Measurements from ENCODE around the gene SKI.
"Not testable (repeated sequence)": the region's sequence is repeated elsewhere in the genome, so short reads cannot be mapped to it uniquely, and the experiment has no call there.

SKI gene

DNA sequence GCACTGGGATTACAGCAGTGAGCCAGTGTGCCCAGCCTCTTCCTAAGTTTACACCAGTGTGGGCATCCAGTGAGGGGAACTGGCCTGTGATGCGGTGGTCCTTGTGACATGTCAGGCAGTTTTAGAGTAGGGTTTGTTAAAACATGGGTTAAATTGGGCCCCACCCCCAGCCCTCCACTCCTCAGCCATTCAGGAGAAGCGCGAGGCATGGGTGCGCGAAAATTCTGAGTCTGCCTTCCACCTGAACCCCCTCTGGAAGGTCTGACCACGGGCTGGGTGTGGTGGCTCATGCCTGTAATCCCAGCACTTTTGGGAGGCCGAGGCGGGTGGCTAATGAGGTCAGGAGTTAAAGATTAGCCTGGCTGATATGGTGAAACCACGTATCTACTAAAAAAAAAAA is 51.7 kb downstream of the SKI start:
- no peak for DNase-seq

DNA sequence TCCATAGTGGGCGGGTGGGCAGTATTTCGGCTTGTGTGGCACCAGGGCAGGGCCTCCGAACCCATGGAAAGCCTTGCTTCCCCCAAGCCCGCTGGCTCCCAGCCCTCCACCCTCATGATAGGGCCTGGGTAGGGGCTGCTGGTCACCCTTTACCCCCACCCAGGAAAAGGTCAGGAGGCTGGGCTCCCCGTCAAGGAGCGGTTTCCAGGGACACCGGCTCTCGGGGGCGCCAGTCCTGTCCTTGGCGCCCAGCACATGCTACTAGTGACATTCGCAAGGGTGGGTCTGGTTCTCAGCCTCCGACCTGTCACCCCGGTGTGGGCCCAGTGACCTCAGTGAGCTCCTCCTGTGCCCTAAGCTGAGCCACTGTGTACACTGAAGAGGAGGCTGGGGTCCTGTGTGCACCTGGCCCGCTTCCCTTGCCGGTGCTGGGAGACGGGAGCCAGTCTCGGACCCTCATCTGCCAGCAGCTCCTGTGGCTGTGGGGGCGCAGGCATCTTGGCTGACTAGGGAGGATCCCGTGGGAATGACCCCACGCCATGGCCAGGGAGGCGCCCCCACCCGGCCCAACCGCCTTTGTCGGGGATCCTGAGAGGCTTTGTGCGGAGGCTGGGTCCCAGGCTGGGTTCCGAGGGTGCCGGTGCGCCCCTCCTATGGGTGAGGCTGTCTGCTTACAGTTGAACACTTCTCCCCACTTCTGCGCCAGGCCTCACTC is 54.6 kb downstream of the SKI start:
- DNase-seq: no peak

DNA sequence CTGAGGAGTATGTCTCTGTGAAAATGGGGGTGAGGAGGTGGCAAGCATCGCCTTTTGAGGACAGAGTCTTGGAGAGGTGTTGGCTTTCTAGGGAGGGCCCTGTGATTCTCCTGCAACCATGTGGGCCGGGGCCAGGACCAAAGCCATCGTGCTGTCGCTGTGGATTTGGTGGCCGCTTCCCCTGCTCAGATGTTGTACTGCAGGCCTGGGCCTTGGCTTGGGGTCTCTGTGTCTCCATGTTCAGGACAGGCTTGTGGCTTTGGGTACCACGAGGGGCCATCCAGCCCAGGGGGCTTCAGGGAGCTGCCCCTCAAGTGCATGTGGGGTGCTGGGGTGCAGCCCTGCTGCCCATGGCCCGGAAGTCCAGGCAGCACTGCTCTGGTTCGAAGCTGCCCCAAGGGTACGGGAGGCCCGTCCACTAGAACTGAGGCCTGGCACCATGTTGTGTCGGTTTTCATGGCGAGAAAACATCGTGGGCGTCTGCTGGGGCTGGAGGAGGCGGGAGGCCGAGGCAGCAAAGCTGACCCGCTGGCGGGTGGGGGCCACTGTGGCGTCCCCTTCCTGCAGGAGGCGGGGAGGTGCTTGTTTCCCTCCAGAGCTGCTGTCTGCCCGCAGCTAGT is 55.4 kb downstream of the SKI start:
- DNase-seq: no peak

DNA sequence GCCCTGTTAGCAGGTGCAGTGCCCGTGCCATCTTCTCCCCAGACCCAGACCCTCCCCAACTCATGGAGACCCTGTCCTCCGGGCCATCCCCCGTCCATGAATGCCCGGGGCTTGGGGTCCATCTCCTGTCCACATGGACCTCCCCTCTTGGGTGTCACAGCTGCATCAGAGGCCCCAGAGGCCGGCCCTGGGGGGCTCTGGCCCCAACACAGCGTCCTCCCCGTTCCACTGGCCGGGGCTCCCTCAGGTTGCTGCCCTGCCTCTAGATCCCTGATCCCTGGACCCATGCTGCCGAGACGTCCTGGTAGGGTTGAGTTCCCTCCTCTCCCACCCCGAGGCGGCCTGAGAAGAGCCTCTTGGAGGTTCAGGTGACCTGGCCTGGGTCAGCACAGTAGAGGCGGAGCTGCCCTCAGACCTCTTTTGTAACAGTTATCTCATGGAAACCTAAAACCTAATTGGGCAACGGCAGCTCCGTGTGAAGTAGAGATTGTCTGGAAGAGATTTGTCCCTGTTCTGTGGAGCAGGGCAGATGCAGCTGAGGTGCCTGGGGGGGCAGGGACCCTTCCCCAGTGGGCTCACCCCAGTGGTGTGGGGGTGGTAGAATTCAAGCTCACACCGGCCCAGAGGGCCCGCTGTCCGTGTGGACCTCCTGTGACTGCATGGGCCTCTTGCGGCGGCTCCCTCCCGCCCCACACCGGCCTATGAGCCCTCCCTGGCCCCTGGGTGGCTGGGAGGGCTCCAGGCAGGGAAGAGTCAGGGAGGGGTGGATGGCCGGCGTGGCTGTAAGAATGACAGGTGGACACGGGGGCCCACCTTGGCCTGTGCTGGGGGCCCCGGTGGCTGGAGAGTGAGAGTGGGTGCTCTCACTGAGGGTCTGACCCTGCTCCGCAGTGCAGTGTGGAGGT is 56.1 kb downstream of the SKI start:
- DNase-seq: no peak

DNA sequence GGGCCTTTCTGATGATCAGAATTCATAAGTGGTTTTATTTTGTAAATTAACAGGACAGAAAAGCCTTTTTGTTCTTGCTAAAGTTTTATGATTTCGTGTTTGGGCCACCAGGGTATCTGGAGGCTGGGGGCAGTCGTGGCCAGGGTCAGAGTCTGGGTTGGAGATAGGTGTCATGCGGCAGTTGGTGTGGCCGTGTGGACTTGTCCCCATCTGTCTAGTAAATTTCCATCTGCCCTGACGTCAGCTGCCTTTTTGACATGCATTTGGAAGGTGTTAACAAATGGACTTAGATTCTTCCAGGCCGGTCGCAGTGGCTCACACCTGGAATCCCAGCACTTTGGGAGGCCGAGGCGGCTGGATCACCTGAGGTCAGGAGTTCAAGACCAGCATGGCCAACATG is 56.8 kb downstream of the SKI start:
- no peak for DNase-seq

DNA sequence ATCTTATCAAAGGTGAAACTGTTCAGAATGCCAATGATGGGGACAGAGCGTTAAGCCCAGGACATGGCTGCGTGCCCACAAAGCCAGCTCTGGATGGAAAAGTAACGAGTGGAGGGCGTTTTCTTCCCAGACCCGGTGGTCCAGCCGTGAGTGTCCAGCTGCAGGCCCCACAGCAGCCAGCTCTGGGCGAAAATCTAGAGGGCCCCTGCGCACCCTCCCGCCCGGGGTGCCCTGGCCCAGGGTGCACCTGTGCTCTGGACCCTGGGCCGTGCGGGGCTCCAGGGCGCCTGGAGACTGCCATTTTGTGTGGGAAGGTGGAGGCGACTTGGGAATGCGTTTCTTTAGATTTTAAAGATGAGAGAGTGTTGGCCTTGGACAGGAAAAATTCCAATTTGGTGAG is 58.8 kb downstream of the SKI start:
- no peak for DNase-seq

DNA sequence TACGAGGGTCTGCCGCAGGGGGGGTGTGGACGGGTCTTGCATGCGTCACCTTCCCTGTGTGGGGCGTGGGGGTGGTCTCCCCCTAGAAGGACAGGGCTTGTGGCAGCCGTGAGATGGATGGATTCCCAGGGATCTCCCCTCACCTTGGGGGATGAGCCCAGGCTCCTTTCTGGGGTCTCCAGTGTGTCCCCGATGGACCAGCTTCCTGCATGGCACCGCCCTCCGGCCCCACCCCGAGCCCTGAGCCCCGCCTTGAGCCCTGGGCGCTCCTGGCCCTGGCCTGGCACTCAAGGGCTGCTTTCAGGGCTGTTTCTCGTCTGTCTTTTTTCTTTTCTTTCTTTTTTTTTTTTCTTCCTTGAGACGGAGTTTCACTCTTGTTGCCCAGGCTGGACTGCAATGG is 59.5 kb downstream of the SKI start:
- DNase-seq: no peak

DNA sequence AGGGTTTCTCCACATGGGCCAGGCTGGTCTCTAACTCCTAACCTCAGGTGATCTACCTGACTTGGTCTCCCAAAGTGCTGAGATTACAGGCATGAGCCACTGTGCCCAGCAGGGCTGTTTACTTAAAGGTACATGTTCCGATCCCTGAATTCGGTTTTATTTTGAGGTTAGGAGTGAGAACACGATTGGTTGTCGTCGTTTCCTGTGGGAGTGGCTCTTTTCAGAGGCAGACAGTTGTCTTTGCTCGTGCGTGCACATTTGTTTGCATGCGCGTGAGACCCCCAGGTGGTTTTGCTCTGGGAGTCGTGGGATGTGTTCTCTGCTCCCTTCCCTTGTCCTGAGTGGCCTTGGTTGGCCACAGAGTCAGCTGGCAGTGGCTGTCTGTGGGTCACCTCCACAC is 60.2 kb downstream of the SKI start:
- no peak for DNase-seq

DNA sequence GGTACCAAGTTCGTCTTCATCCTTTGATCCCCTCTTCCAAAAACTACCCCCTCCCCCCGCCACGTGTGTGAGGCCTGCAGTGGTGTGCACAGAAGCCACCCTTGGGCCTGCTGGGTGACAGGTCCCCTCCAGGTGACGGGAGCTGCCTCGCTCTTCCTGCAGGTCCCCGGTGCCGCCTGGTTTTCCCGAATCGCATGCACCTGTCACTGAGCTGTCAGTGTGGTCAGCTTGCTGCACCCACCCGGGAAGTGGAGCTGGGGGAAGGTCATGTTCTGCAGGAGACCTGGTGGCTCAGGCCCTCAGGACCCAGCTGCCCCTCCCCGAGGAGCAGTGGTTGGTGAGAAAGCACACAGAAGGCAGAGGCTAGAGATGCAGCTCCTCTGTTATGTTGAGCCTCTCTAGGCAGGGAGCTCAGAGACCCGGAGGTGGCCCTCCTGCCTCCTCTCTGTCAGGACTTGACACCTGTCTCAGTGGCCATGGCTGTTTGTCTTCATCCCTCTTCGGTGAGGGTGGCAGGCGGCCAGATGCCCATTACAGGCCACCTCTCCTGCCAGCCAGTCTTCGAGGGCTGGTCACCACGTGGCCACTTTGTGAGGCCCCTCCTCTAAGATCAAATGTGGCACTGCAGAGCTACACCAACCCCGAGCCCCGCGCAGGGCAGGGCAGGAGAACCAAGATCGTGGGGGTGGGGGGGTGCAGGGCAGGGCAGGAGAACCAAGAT is 60.9 kb downstream of the SKI start:
- DNase-seq: no peak

DNA sequence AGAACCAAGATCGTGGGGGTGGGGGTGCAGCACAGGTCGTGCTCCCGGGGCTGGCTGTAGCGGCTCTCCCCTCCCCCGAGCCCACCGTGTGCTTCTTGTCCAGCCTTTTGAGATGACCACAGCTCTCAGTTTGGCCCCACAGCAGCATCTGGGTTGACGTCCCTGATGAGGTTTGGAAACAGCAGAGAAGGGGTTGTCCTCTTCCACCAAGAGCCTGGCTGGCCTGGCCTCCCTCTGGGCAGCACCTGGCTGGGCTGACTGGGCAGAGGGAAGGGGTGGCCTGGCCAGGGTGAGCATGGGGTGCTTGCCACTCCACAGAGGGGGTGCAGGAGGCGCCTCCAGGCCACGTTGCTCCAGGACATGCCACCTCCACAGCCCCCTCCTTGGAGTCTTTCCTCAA is 61.5 kb downstream of the SKI start:
- DNase-seq: no peak

DNA sequence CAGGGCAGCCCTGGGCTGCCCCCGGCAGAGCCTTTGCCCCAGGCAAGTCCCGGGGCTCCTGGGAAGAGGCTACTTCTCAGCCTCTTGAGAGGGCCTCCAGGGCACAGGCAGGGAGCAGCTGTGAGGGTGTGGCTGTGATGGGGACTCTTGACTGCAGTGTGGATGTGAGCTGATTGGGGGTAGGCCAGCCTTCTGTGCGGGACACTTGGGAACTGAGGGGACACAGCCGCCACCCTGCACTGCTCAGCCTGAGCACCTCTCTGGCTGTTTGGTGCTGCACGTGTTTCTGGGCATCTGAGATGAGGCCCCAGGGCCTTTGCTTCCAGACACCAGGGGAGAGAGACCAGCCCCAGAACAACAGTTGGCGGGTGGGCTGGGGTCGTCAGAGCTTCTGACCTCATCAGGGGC is 62.1 kb downstream of the SKI start:
- DNase-seq: peak; percentile 55

DNA sequence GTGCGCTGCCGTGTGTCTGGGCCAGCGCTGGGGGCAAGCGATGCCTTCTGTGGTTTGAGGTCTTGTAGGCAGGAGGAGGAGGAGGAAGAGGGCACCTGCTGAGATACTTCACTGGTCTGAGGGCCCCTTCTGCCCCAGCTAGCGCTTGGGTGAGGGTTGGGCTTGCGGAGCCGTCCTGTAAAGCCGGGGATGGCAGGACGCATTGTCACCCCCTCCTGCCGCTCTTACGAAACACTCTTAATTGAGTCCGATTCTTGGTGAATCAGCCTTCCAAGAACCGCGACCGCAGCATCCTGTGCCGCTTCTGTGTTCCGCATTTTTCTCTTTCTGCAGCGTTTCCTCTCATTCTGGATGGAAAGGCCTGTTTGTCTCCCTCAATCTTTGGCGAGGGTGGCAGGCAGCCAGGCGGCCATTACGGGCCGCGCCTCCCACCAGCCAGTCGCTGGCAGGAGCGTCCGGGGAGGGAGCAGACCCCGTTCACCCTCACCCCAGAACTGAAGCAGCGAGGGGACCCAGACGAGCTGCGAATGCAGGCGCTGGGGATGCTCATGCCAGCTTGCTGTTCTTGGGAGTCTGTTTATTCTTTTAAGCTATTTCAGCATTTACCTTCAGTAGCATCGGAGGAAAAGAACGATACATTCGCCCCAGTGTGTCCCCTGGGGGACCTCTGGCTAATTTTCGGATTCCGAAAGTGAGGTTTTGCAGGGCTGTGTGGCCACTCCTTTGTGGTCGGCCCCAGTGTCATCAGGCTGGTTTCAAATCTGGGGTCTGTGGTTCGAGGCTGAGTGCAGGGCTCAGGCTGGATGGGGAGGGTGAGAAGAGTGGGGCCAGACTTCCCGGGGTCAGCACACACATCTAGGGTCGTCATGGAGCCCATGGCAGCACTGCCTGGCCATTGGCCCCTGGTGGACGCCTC is 62.7 kb downstream of the SKI start:
- DNase-seq: peak; percentile 90

DNA sequence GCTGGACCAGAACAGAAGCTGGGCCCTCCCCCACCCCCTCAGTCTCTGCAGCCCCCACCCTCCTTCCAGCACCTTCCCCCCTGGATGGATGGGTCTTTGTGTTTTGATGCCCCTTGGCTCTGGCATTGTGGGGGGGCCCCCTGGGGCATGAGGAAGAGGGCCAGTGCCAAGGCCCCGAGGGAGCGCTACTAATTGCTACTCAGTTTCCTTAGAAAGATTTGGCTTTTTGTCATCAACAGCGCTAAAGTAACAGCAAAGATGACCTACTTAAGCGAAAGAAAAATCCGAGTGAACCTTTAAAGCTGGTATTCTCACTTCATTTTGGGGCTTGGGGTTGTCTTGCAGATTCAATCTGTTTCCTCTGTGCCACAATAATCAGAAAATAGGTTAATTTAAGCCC is 63.5 kb downstream of the SKI start:
- DNase-seq: no peak

DNA sequence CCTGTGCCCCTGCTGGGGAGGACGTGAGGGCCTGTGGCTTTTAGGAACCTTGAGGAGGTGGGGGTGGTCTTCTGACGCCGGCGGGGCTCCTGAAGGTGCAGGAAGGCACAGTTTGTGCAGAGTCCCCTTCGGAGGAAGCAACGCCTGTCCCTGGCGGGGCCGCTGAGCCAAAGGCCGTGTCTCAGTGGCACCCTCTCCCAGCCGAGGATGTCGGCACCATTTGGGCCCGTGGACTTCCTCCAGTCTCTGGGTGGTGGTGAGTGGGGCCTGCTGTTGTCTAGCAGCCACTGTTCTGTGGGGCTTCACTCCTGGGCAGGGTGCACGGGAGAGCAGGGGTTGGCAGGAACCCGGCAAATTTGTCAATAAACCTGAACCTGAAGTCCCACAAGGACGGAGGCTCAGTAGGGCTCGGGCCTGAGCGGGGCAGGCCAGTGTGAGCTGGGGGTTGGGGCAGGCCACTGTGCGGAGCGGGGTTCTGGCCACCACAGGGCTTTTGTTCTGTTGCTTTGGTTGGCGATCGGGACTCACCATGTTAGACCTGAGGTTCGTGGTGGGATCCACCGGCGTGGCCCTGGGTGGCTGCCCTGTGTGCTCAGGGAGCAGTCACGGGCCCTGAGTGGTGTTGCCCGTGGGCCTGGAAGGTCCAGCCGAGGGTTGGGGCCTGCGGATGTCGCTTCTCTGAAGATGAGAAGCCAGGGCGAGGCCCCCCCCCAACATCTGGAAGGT is 64.8 kb downstream of the SKI start:
- no peak for DNase-seq

DNA sequence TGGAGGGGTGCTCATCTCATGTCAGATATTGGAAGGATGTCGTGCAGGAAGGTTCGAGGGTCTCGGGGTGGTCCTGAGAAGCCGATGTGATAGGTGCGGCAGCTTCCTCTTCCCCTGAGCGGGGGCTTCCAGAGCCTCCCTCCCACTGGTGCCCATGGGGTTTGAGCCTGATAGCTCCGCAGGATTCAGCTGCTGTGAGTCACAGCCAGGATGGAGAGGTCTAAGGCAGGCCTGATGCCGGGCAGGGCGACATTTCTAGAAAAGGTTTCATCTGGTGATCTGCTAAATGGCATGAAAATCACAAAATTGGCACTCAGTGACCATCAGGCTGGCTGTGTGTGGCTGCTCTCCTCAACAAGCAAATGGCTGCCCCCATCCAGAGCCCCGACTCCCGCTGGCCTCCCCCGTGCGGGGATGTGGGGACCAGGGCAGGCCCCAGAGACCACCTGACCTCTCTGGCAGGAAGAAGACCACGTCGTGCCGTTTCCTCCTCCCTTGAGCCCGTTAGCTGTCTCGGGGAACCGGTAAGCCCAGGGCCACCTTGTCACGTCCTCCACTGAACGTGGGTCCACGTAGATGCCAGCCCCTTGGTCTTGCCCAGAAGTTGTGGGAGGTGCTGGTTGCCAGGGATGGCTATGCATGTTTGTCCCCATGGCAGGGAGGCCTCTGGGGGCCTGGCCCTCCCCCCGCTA is 66.1 kb downstream of the SKI start:
- no peak for DNase-seq

DNA sequence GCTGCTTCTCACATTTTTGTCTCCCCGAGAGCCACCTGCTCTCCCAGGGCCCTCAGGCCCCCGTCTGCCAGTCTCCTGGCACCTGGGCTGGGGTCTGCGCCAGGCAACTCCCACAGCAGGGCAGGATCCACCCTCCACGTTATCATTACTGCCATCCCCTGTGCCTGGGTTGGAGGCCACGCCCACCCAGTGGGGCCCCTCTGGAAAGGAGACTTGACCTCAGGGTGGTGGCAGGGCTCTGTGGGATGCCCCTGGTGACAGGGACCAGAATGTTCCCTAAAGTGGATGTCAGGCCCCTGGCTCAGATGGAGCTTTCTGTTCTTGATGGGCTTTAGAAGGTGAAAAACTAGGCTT is 66.6 kb downstream of the SKI start:
- DNase-seq: no peak

DNA sequence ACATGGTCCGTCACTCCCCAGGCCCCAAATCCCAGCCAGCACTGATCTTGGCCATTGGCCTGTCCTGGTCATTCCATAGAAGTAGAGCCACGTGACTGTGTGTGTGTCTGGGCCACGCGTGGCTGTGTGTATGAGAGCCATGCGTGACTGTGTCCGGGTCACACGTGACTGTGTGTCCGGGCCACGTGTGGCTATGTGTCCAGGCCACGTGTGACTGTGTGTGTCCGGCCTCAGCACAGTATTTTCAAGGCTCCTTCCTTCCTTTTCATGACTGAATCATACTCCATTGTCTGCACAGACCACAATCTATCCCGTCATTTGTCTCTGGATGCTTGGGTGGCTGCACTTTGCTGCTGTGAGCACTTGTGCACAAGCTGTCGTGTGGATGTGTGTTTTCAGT is 67.4 kb downstream of the SKI start:
- no peak for DNase-seq

DNA sequence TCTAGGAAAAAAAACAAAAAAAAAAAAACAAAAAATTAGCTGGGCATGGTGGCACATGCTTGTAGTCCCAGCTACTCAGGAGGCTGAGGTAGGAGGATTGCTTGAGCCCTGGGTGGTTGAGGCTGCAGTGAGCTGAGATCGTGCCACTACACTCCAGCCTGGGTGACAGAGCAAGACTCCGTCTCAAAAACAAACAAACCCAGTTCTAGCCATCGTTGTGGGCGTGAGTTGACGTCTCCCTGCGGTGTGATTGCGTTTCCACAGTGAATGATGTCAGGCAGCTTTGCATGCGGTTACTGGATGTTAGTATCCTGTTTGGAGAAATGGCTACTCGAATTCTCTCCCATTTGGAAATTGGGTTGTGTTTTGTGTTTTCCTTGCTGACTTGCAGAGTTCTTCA is 68.1 kb downstream of the SKI start:
- not testable (repeated sequence) for DNase-seq

DNA sequence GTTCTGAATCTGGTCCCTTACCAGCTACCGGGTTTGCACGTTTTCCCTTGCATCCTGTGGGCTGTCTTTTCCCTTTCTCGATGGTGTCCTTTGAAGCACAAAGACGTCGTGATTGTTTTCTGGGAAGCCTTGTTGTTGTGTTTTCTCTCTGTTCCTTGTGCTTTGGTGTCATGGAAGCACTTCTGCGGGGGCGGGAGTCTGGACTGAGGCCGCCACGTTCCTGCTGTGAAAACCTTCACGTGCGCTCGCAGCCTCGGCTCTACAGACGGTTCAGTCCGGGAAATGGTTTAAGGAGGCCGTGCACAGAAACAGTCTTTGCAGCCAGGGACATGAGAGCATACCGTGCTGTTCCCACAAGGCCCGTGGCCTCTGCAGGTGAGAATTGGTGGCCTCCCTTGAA is 68.5 kb downstream of the SKI start:
- DNase-seq: no peak

DNA sequence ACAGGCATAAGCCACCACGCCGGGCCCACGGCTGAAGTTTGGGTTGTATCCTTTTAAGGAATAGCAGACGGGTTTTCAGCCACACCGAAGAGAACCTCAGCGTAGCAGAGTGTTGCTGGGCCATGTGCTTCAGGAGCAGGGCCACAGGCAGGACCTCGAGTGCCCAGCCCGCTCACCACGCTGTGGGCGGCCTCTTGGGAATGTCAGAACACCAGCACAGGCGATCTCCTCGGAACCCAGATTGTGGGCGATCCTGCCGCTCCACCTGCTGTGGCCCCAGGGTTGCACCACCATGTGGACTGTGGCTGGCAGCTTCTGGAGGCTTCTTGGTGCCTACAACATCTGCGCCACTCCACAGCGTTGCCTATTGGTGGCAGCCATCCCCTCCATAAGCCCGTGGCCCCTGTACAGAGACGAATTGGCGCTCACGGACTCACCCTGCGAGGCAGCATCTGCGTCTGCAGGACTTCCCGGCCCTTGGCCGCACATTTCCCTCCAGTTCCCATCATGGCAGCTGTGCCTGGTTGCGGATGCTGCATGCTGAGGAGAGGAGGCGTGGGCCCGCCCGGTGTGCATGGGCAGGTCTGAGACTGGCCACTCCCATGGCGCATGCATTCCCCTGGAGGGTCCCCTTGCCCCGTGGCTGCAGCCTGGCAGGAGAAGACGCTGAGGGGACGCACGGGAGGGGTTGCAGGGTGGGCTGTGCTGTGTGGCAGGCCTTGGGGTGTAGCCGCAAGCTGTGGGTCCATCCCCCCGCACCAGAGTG is 69.3 kb downstream of the SKI start:
- DNase-seq: no peak

Measured in stimulated activated CD8-positive, alpha-beta memory T cell treated with anti-CD3 and anti-CD28 coated beads, Interleukin-4, amount 100 ng/mL, for 48 hours (primary cell).